ENCODE measurements around the gene AK8.

AK8 gene

DNA sequence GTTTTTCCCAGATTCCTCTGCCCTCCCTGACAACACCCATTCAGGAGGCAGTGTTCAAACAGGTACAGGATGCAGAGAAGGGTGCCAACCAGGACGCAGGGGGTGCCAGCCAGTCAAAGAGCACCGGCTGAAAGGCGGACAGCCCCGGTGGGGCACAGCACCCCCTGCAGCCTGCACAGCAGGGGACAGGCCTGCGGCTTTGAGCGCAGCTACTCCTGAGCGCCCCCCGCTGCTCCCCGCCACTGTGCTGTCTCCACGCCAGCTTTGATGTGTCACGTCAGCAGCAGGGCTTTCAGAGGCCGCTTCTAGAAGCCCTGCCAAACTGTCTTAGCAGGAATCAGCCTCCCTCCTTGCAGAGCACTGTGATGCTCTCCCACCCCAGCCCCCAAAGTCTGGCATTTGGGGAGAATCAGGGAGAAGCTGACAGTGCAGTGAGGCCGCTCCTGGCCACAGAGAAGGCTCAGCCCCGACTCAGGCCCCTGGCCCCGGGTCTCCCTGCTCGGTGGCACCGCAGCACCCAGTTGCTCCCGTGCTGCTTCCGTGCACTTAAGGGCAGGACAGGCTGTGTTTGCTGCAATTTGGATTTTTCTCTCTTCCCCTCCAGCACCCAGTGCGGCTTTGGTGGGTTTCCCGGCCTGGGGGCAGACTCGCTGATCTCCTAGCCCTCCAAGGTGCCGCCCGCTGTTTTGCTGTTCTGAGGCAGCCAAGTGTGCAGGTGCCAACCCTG lies 20.3 kb downstream of the AK8 start:
- DNase-seq, result no peak

GRCh38 chr9:132857031-132857430 lies 21.1 kb downstream of the AK8 start:
- DNase-seq, result no peak

GRCh38 chr9:132855904-132856303 lies 22.2 kb downstream of the AK8 start:
- DNase-seq, result no peak

DNA sequence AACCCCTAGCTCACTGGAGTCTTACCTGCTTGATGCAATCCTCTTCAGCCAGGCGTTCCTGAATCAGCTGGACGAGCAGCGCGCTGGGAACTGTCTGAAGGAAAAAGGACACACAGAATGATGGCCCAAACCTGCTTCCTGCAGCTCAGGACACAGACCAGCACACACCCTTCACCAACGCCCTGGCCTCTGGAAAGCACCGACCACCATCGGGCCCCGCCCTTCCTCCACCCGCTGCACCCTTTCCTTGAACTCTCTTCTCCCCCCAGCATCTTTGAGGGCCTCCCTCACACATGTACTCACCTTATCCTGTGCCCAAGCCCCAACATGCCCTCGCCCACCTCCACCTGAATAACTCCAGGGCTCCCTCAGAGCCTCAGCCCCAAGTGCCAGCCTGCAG lies 23.3 kb downstream of the AK8 start:
- DNase-seq, result no peak

GRCh38 chr9:132853482-132853881 lies 24.6 kb downstream of the AK8 start:
- no peak for DNase-seq

- no peak for DNase-seq
Observed at GRCh38 chr9:132849185-132849706, 28.8 kb downstream of the AK8 start.

DNA sequence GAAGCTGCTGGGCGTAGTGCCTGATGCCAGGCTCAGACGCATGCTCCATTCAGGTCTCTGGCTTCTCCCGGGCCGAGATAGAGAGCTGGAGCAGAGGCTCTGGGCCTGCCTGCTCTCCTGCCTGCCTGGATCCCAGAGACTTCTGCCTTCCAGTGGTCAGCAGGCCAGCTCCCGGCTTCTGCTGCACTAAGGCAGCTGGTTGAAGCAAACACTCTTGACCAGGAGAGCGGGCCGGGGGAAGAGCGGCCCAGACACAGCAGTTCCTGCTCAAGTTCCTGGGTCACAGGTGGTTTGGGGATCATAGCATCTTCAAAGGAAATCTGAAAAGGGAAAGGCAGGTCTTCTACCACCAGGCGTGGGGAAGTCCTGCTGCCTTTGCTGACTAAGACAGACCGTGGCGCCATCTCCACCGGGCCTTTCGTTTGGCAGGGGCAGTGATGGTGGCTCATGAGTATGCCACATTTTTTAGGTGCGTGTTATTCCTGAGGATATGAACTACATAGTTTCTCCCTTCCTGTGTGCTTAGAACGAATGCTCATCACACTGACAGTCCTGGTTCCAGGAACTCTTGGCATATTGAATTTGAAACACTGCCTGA lies 31.1 kb downstream of the AK8 start:
- DNase-seq, result no peak

DNA sequence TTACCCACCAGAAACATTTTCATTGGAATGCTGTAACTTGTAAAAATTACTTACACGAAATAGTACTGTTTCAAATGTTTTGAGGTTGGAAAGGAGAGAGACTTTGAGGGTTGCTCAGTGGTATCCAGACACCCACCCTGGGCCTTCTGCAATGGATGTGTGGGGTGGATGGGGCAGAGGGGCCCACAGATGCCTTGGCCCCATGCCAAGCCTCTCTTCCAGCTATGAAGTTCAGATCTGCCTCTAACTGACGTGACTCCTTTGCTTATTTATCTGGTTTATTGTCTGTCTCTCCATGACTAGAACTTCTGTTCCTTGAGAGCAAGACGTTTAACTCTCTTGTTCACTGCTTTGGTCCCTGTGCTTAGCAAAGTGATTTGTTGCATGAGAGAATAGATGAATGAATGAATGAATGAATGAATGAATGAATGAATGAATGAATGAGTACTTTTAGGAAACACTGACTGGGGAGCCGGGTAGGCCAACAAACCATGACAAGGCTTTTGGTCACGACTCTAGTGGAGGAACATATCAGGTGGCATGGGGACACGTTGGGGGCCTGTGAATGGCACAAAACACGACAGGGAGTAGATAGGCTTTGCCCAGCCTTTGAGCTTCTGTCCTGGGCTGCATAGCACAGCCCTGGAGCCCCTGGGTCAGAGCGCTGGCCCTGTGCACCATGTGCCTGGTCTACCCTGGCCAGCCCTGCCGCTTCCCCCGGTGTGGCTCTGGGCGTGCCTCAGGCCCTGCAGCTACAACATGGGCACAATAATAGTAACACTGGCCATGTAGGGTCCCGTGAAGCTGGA lies 31.8 kb downstream of the AK8 start:
- DNase-seq, result no peak

- no peak for DNase-seq
Observed at GRCh38 chr9:132842124-132843044, 35.7 kb downstream of the AK8 start.

DNA sequence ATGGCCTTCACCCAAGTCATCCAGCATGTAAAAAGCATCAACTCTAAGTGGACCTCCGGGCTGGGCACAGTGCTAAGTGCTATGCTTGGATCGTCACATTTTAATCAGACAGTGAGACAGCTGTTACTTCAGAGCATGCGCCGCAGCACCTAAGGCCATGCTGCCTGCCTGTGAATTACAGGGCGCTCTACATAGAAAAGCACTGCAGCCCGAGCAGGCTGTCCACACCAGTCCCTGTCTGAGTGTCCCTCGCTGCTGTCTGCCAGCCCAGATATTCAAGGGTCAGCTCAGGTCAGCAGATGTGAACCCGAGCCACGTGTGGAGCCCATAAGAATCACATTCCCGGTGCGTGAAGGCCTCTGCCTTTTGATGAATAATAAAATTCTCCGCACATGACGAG lies 37.1 kb downstream of the AK8 start:
- no peak for DNase-seq

GRCh38 chr9:132838291-132838690 lies 39.8 kb downstream of the AK8 start:
- DNase-seq, result no peak

- DNase-seq, result no peak
Observed at GRCh38 chr9:132837501-132838286, 40.4 kb downstream of the AK8 start.

DNA sequence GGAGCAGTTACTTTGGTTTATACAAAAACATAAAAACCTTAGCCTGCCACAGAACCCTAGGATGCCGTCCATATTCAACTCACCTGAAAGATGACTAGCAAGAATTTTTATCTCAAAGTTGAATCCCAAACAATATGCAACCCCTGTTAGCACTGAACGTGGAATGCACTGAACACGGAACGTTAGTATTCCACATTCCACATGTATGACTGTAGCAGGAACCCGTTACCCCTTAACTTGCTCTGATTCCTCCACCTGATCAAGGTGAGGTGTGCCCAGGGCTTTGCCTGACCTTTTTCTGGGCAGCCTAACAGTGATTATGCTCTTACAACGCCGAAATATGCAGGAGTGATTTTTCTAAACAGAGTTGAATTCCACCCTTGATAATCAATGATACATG lies 43.7 kb downstream of the AK8 start:
- DNase-seq, result no peak

- no peak for DNase-seq
Observed at GRCh38 chr9:132833550-132834121, 44.4 kb downstream of the AK8 start.

DNA sequence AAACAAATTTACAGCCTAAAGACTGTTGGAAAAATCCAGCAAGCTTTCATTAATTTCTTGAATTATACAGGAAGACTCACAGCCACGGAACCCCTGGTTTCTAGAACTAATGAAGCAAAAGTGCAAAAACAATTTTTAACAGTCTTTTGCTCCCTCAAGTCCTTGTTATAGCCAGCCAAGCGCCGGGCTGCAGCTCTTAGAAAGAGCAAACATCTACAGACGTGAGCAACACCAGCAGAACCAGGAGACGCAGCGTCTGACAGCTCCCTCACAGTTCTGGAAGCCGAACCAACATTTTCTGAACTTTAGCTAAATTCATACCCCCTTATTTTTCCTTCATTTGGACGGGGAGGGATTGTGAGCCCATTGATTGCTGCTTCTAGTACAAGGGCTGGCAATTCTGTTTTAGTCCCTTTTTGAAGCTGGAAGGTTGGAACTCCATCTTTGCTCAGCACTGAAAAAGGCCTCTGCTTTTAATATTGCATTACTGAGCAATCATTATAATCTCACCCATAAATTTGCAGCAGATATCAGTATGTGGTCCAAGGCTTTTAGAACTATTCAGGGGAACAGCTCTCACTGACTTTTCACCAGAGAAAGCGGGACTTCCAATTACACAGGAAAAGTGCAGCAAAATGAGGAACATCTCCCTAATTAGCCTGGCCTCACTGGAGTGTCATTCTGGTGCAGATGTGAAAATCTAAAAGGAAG lies 45.8 kb downstream of the AK8 start:
- no peak for DNase-seq

- no peak for DNase-seq
Observed at GRCh38 chr9:132828201-132828770, 49.8 kb downstream of the AK8 start.

DNA sequence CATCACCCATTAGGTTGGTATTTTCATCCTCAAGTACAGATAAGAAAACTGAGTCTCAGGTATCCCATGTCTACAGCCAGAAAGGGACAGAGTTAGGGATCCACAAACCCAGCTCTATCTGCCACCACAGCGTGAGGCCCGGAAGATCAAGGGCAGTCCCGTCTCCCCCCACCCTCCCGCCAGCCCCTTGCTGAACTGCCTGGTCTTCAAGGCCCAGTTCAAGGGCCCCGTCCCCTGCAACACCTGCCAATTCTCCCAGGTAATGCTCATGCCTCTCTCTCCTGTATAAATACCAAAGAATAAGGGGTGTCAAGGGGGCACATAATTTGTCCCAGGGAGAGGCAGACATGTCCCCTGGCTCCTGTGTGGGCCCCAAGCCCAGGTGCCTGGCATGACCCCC lies 50.7 kb downstream of the AK8 start:
- DNase-seq, result no peak

DNA sequence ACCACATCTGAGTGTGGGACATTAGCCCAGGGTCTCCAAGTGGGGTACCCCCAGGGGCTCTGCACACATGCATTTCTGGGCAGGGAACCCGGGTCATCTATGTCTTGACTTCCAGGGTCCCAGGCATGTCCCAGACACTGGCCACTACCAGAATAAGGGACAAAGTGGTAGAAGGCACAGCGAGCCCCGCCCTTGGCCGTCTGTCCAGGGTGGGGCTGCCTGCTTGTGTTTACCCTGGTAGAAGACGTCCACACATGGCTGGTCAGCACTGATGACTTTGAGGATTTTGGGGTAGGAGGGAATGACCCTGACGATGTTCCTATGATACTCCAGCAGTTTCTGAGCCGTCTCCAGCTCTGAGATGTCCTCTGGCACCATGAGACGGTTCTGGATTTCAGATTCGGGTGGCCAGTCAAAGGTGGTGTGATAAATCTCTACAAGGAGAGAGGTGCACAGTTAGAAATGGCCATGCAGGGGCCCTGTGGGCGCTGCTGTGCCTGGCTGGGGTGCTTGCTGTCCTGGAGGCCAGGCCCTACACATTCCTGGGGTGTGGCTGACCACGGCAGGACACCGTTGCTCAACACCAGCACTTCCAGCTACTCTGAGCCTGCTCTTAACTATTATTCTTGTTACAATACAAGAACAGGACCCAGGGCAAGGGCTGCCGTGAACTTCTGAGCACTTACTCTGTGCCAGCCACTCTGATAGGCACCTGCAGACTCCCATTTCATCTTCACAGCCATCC lies 51.3 kb downstream of the AK8 start:
- no peak for DNase-seq

GRCh38 chr9:132826131-132826530 lies 52.0 kb downstream of the AK8 start:
- no peak for DNase-seq

GRCh38 chr9:132825430-132825829 lies 52.7 kb downstream of the AK8 start:
- DNase-seq, result no peak
